Measurements from ENCODE around the gene ASTN2.

GRCh38 chr9:117204971-117205370 lies 209.9 kb downstream of the ASTN2 start:
- TF ChIP-seq CTCF (IDR thresholded peaks at IDR 0.05) (no peak), EP300 (IDR thresholded peaks at IDR 0.05) (no peak)
